Left ventricle myocardium inferior (tissue), 1 donor: ENCODE data around the gene MBTPS1. TPM values are rescaled to one million over a fixed set of nuclear protein-coding genes. Genes with fewer than 3 reads are reported as not detected.

Source experiments
- DNase-seq: peaks from one replicate; pipeline ENCODE4 v3.0.0-alpha.2; 2020
- H3K27ac ChIP-seq: fragments of 200-600 bp; replicated peaks from 2 replicates; pipeline ENCODE4 v1.8.0; 2021
- H3K27me3 ChIP-seq: fragments of 200-600 bp; 2 replicates; pipeline ENCODE4 v1.8.0; 2021; ENCODE audit warnings: low read depth
- H3K36me3 ChIP-seq: fragments of 200-600 bp; 2 replicates; pipeline ENCODE4 v1.8.0; 2021
- H3K4me1 ChIP-seq: fragments of 200-600 bp; 2 replicates; pipeline ENCODE4 v1.8.0; 2021
- H3K4me3 ChIP-seq: fragments of 200-600 bp; 2 replicates; pipeline ENCODE4 v1.8.0; 2021; ENCODE audit warnings: mild to moderate bottlenecking, moderate library complexity
- H3K9me3 ChIP-seq: fragments of 200-600 bp; replicated peaks from 2 replicates; pipeline ENCODE4 v1.8.0; 2021
- intact Hi-C: fragments of 100-400 bp; cut with micrococcal nuclease; formaldehyde crosslinking; loops from one replicate; pipeline ENCODE4 v1.11.0; 2022
- total RNA-seq: library from RNA; stranded (reverse); fragmentation: NEBNext Ultra II Directional; extraction: Animal tissue kit (Norgen Biotek cat#: 25700); gene quantifications from one replicate; pipeline ENCODE4 v1.2.1, GENCODE V29; 2021
- TF ChIP-seq, protein P1 (sequence below): fragments of 200-600 bp; IDR thresholded peaks from 2 replicates; pipeline ENCODE4 v1.8.0; 2021; ENCODE audit warnings: antibody characterized with exemption, mild to moderate bottlenecking, borderline replicate concordance
- donor health status: DM: no; HTN: yes; CAD: no; lungs with severe emphysema.

The MBTPS1 gene
- total RNA-seq, 1 donor from 2014 or later = 72.5 TPM

DNA sequence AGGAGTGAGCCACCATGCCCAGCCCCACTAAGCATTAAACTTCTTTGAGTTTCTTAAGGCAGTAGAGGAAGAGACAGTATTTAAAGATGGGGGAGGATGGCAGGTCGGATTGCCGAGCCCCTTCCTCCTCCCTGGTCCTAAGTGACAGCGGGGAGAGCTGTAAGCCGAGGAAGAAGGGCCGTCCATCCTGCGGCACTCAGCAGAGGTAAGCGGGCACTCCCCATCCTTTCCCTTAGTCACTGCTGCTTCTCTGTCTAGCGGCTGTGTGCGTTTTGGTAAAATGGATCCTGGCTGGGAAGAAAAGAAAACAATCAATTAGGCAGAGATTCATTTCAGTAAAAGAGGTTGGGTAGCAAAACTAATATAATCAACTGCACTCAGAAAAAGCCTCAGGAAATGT is 42.3 kb upstream of the MBTPS1 start:
- TF ChIP-seq, protein P1, sequence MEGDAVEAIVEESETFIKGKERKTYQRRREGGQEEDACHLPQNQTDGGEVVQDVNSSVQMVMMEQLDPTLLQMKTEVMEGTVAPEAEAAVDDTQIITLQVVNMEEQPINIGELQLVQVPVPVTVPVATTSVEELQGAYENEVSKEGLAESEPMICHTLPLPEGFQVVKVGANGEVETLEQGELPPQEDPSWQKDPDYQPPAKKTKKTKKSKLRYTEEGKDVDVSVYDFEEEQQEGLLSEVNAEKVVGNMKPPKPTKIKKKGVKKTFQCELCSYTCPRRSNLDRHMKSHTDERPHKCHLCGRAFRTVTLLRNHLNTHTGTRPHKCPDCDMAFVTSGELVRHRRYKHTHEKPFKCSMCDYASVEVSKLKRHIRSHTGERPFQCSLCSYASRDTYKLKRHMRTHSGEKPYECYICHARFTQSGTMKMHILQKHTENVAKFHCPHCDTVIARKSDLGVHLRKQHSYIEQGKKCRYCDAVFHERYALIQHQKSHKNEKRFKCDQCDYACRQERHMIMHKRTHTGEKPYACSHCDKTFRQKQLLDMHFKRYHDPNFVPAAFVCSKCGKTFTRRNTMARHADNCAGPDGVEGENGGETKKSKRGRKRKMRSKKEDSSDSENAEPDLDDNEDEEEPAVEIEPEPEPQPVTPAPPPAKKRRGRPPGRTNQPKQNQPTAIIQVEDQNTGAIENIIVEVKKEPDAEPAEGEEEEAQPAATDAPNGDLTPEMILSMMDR = no peak
- H3K36me3 ChIP-seq = no peaks in the 10 kb centered on the region
- peaks cover 25% of the 10 kb centered on the region for H3K27me3 ChIP-seq
- H3K4me1 ChIP-seq = no peaks in the 10 kb centered on the region
- no peak overlapping the region for H3K27ac ChIP-seq
- no peak overlapping the region for H3K4me3 ChIP-seq
- no peak for DNase-seq
- intact Hi-C loops = no loop called here
- no peaks in the 10 kb centered on the region for H3K9me3 ChIP-seq

DNA sequence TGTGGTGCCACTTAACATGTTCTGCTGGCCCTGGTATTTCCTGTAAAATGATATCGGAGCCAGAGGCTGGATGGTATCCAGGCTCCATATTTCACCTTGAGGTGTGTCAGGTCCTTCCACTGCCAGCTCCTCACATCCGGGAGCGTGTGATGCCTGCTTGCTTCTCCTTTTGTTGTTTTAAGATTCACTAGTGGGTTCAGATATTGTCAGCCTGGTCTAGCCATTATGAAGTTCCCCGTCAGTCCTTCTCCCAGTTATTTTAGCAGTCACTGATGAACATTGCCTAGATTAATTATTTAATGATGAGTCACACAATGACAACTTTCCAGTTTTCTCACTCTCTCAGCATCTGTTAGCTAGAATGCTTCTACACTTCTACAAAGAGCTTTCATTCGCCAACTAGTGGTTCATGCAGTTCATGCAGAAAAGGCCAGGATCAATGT is 39.6 kb upstream of the MBTPS1 start:
- Histone ChIP-seq H3K4me1 (no peaks in the 10 kb centered on the region), H3K27ac (no peak overlapping the region), H3K4me3 (no peak overlapping the region), H3K27me3 (peaks cover 25% of the 10 kb centered on the region), H3K36me3 (no peaks in the 10 kb centered on the region), H3K9me3 (no peaks in the 10 kb centered on the region)
- DNase-seq = no peak
- intact Hi-C loops = no loop called here
- TF ChIP-seq, protein P1 = no peak

DNA sequence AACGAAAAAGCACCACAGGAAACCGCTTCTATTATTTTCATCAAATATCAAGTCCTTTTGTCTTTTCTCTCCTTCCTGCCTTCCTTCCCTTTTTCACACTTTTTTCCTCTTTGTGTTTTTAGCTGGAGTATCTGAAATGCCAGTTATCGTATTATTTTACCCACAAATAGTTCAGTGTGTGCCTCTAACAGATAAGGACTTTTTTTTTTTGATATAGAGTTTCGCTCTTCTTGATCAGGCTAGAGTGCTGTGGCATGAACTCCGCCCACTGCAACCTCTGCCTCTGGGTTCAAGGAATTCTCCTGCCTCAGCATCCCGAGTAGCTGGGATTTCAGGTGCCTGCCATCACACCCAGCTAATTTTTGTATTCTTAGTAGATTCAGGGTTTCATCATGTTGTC is 39.0 kb upstream of the MBTPS1 start:
- no peaks in the 10 kb centered on the region for H3K9me3 ChIP-seq
- H3K4me1 ChIP-seq = no peaks in the 10 kb centered on the region
- TF ChIP-seq, protein P1 = no peak
- H3K27me3 ChIP-seq = peaks cover 25% of the 10 kb centered on the region
- no peak for DNase-seq
- no peak overlapping the region for H3K27ac ChIP-seq
- H3K36me3 ChIP-seq = no peaks in the 10 kb centered on the region
- no peak overlapping the region for H3K4me3 ChIP-seq
- intact Hi-C loops = no loop called here

DNA sequence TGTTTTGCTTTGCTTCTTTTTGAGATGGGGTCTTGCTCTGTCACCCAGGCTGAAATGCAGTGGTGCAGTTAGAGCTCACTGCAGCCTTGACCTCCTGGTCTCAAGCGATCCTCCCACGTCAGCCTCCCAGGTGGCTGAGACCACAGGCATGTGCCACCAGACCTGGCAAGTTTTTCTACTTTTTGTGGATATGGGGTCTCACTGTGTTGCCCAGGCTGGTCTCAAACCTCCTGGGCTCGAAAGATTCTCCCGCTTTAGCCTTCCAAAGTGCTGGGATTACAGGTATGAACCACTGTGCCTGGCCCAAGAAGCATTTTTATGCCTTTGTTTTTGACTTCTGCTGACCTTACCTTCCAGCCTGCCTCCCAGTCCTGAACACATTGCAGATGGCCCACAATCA is 38.5 kb upstream of the MBTPS1 start:
- H3K4me1 ChIP-seq = no peaks in the 10 kb centered on the region
- H3K27me3 ChIP-seq = peaks cover 25% of the 10 kb centered on the region
- no peak overlapping the region for H3K4me3 ChIP-seq
- DNase-seq = no peak
- no peaks in the 10 kb centered on the region for H3K9me3 ChIP-seq
- TF ChIP-seq, protein P1 = no peak
- intact Hi-C loops = no loop called here
- H3K27ac ChIP-seq = no peak overlapping the region
- H3K36me3 ChIP-seq = no peaks in the 10 kb centered on the region

DNA sequence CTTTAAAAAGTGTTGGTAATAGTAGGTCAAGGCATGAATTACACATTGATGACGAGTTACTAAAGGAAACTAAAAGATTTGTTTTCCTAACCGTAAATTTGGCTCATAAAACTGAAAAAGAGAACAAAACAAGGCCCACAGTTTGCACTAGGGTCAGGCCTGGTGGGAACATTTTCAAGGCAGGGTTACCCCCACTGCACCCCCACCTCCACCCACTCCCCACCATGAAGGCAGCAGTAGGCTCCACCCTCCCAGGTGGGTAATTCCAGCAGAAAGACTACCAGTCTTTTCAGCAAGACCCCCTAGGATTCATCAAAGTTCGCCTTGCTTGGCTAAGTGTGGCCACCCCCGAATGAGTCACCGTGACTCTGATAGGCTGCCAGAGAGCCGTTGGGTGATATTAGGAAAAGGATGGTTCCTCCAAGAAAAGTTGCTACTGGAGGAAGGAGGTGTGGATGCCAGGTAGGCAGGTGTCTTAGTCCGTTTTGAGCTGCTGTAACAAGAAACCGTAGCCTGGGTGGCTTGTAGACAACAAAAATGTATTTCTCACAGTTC is 37.0 kb upstream of the MBTPS1 start:
- TF ChIP-seq, protein P1 = no peak
- no peaks in the 10 kb centered on the region for H3K9me3 ChIP-seq
- H3K27ac ChIP-seq = no peak overlapping the region
- H3K4me3 ChIP-seq = no peak overlapping the region
- peaks cover 18% of the 10 kb centered on the region for H3K27me3 ChIP-seq
- DNase-seq = no peak
- no peaks in the 10 kb centered on the region for H3K4me1 ChIP-seq
- no peaks in the 10 kb centered on the region for H3K36me3 ChIP-seq
- intact Hi-C loops = no loop called here
